Stimulated activated CD8-positive, alpha-beta memory T cell treated with anti-CD3 and anti-CD28 coated beads, Interleukin-7, amount 100 ng/mL, for 1 hour (primary cell): ENCODE data around the gene AEBP2.
"Not testable (repeated sequence)": the region's sequence is repeated elsewhere in the genome, so short reads cannot be mapped to it uniquely, and the experiment has no call there.

Experiments used
- DNase-seq, 2 donors: peaks; one replicate each; pipeline ENCODE4 v3.0.0-alpha.2; 2020; ENCODE audit warnings: low read depth in 2 of 2

The AEBP2 gene, protein sequence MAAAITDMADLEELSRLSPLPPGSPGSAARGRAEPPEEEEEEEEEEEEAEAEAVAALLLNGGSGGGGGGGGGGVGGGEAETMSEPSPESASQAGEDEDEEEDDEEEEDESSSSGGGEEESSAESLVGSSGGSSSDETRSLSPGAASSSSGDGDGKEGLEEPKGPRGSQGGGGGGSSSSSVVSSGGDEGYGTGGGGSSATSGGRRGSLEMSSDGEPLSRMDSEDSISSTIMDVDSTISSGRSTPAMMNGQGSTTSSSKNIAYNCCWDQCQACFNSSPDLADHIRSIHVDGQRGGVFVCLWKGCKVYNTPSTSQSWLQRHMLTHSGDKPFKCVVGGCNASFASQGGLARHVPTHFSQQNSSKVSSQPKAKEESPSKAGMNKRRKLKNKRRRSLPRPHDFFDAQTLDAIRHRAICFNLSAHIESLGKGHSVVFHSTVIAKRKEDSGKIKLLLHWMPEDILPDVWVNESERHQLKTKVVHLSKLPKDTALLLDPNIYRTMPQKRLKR

GRCh38 chr12:19439059-19440018 is at the start of gene AEBP2:
TSS of gene AEBP2 (plus strand) at chr12:19439492. CDS start at chr12:19439700, 208 bp downstream.
- peak; percentile 82 to 83 for DNase-seq

GRCh38 chr12:19390051-19390598 is 49.2 kb upstream of the AEBP2 start:
- DNase-seq, result no peak

DNA sequence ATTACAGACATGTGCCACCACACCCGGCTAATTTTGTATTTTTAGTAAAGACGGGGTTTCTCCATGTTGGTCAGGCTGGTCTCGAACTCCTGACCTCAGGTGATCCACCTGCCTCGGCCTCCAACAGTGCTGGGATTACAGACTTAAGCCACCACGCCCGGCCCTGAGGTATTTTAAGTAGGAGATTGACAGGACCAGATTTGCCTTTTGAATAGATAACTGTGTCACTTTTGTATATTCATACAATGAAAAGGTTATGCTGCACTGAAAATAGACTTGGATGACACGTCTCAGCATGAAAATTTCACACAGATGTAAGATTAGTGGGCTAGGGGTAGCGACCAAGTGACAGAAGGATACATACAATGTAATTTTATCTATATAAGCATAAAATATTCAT is 46.6 kb upstream of the AEBP2 start:
- DNase-seq, result not testable (repeated sequence)

GRCh38 chr12:19394385-19394784 is 44.9 kb upstream of the AEBP2 start:
- DNase-seq, result no peak

DNA sequence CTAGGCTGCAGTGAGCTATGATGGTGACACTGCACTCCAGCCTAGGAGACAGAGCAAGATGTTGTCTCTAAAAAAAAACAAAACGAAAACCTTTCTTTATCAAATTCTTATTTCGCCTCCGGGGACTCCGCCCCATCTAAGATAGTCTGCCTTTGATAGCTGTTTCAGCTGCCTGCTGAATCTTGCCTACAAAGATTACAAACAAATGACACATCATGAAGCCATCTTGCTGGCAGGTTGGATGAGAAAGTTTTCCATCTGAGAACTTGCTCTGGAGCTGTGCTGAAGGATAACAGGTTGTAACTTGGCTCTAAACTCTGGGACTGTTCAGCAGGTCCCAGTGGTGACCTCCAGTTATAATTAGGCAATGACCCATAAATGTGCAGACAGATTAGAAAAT is 41.8 kb upstream of the AEBP2 start:
- no peak for DNase-seq

GRCh38 chr12:19398376-19399363 is 40.6 kb upstream of the AEBP2 start:
- DNase-seq, result no peak

DNA sequence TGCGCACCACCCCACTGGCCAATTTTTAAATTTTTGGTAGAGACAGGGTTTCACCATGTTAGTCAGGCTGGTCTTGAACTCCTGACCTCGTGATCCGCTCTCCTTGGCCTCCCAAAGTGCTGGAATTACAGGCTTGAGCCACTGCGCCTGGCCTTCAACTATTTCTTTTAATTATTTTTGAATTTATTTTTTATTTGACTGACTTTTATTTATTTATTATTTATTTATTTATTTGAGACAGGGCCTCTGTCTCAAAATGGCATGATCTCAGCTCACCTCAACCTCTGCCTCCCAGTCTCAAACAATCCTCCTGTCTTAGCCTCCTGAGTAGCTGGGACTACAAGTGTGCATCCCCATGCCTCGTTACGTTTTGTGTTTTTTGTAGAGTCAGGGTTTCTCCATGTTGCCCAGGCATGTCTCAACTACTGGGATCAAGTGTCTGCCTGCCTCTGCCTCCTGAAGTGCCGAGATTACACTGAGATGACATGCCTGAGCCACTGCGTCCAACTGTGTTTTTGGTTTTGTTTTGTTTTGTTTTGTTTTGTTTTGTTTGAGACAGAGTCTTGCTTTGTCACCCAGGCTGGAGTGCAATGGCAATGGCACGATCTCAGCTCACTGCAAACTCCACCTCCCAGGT is 38.5 kb upstream of the AEBP2 start:
- not testable (repeated sequence) for DNase-seq

- no peak for DNase-seq
Measured at GRCh38 chr12:19402211-19402610, 37.1 kb upstream of the AEBP2 start.

DNA sequence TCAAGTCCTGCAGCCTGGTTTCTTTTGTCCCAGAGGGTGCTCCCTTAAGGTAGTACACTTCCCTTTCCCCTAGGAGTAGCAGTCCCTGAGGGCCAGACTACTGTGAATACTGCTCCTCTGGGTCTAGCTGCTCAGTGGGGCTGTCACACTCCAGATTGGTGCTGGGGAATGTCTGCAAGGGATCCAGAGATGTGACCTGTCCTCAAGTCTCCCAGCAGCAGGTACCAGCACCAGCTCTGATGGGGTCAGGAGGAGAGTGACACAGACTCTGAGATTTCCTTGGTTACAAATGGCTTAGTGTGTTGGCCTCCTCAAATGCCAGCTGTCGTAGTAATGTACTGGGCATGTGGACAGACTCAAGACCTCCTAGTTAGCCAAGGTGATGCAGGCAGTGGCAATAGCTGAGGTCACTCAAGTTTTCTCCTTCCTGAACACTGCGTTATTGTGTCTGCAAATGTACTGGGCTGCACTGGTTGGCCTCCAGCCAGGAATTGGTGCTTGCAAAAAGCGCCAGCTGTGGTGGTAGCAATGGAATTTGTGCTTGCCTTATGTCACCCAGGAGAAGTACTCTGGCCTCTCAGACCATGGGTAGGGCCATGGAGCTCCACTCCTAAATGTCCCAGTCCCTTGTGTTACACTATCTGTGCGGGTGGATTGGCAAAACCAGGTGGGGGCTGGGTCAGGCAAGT is 36.4 kb upstream of the AEBP2 start:
- no peak for DNase-seq

GRCh38 chr12:19404242-19404880 is 34.9 kb upstream of the AEBP2 start:
- DNase-seq, result no peak

DNA sequence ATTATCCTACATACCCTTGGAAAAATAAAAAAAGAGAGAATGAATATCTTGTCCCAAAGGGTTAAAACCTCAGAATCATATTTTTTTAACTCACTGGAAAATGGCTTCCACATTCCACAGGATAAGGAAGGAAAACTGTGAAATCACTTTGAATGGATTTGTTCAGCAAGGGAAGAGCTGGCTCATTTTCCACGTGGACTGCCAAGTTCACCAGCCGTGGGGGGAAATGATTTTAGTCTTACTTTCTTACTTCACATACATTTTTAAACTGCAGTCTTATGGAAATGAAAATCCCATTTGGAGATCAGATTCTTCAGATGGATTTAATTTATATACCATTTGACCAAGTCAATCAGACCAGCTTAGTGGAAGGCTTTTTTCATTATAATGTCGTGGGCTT is 29.9 kb upstream of the AEBP2 start:
- no peak for DNase-seq

DNA sequence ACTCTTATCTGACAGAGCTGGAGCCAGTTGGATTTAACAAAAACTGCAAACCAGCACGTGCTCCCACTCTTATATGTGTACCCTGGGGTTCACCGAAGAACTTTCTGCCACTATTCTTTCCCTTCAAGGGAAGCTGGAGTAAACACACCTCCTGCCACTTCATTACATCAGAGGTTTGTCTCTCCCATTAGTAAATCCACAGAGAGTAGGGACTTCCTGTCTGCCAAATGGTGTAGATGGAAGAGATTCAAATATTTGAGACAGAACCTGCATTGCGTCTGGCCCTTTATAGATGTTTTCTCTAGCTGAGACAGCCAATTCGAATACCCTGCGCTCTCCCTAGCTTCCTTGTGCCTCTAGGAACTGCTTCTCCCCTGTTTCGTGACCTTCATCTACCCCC is 29.1 kb upstream of the AEBP2 start:
- no peak for DNase-seq

- DNase-seq, result no peak
Measured at GRCh38 chr12:19410629-19411185, 28.6 kb upstream of the AEBP2 start.

GRCh38 chr12:19411234-19412204 is 27.8 kb upstream of the AEBP2 start:
- DNase-seq, result no peak

GRCh38 chr12:19412844-19413243 is 26.4 kb upstream of the AEBP2 start:
- no peak for DNase-seq

GRCh38 chr12:19413582-19413981 is 25.7 kb upstream of the AEBP2 start:
- not testable (repeated sequence) for DNase-seq

DNA sequence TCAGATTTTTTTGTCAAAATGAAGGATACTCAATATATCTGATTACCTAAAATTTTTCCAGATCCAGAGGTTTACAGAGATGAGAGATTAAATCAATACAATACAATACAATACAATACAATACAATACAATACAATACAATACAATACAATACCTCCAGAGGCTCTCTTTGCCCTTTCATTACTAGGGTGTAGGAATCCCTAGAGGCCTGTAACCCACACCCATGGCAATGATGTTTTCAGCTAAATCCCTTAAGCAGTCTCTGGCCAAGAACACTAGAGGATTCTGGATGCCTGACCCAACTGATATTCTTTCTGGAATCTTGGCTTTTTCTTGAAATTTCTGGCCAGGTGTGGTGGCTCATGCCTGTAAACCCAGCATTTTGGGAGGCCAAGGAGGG is 23.7 kb upstream of the AEBP2 start:
- DNase-seq, result no peak

- no peak for DNase-seq
Measured at GRCh38 chr12:19419086-19419485, 20.2 kb upstream of the AEBP2 start.
